OCI-LY3 (cell line): ENCODE results near the gene PGA5.
"Not testable (repeated sequence)": the region's sequence is repeated elsewhere in the genome, so short reads cannot be mapped to it uniquely, and the experiment has no call there.

Experiments used
- H2AFZ ChIP-seq: fragments of 200-600, 300-600 bp; shearing (Covaris generic); 2 replicates; pipeline ENCODE4 v1.6.0; 2014; ENCODE audit warnings: antibody characterized with exemption, low read depth, low read length
- H3K27ac ChIP-seq: fragments of 200-600, 300-600 bp; sonication (generic); 2 replicates; pipeline ENCODE4 v1.5.1; 2014; ENCODE audit warnings: mild to moderate bottlenecking, low read length, moderate library complexity, mixed read lengths
- H3K27me3 ChIP-seq: fragments of 200-600, 300-600 bp; sonication (generic); 2 replicates; pipeline ENCODE4 v1.6.1; 2014; ENCODE audit warnings: low read depth, low read length, mixed read lengths
- H3K36me3 ChIP-seq: fragments of 200-600, 300-600 bp; sonication (generic); replicated peaks from 2 replicates; pipeline ENCODE3; 2014; ENCODE audit warnings: low read depth, low read length, mixed read lengths
- H3K4me1 ChIP-seq: fragments of 300-600, 200-600 bp; sonication (generic); 2 replicates; pipeline ENCODE4 v1.6.1; 2014; ENCODE audit warnings: low read length, mixed read lengths
- H3K4me2 ChIP-seq: fragments of 200-600, 300-600 bp; sonication (generic); 2 replicates; pipeline ENCODE4 v1.6.1; 2014; ENCODE audit warnings: low read length, mixed read lengths
- H3K4me3 ChIP-seq: fragments of 300-600, 200-600 bp; sonication (generic); 2 replicates; pipeline ENCODE4 v1.5.1; 2014; ENCODE audit warnings: antibody characterized with exemption, mild to moderate bottlenecking, low read length, moderate library complexity
- H3K79me2 ChIP-seq: fragments of 300-600, 200-600 bp; shearing (Covaris generic); 2 replicates; pipeline ENCODE4 v1.6.1; 2014; ENCODE audit warnings: mild to moderate bottlenecking, low read length, mixed read lengths
- H3K9ac ChIP-seq: fragments of 300-600, 200-600 bp; shearing (Covaris generic); 2 replicates; pipeline ENCODE4 v1.6.0; 2014; ENCODE audit warnings: mild to moderate bottlenecking, low read length, moderate library complexity
- H3K9me3 ChIP-seq: fragments of 200-600, 300-600 bp; shearing (Covaris generic); 2 replicates; pipeline ENCODE4 v1.6.1; 2014; ENCODE audit warnings: low read length, mixed read lengths; ENCODE audit not compliant: insufficient read depth
- H4K20me1 ChIP-seq: fragments of 200-600, 300-600 bp; sonication (generic); 2 replicates; pipeline ENCODE4 v1.6.1; 2016; ENCODE audit warnings: low read length, mixed read lengths; ENCODE audit not compliant: insufficient read depth

The PGA5 gene

GRCh38 chr11:61222692-61223091 is 18.3 kb upstream of the PGA5 start:
- H3K4me2 ChIP-seq, H3K9me3 ChIP-seq, H3K4me3 ChIP-seq, H4K20me1 ChIP-seq, H2AFZ ChIP-seq, H3K27me3 ChIP-seq, H3K9ac ChIP-seq, H3K36me3 ChIP-seq, H3K79me2 ChIP-seq, H3K27ac ChIP-seq, H3K4me1 ChIP-seq: not testable (repeated sequence)

- not testable (repeated sequence) for H4K20me1 ChIP-seq, H3K4me2 ChIP-seq, H3K36me3 ChIP-seq
These were observed 14.4 kb upstream of the PGA5 start for GRCh38 chr11:61226457-61227137.

GRCh38 chr11:61229458-61229857 is 11.5 kb upstream of the PGA5 start:
- H3K9ac ChIP-seq: not testable (repeated sequence)

More at GRCh38 chr11:61226457-61227137, 14.4 kb upstream of the PGA5 start:
- H3K9me3 ChIP-seq, H3K27me3 ChIP-seq, H3K79me2 ChIP-seq, H3K4me3 ChIP-seq, H3K27ac ChIP-seq, H3K4me1 ChIP-seq, H2AFZ ChIP-seq, H3K9ac ChIP-seq: not testable (repeated sequence)

DNA sequence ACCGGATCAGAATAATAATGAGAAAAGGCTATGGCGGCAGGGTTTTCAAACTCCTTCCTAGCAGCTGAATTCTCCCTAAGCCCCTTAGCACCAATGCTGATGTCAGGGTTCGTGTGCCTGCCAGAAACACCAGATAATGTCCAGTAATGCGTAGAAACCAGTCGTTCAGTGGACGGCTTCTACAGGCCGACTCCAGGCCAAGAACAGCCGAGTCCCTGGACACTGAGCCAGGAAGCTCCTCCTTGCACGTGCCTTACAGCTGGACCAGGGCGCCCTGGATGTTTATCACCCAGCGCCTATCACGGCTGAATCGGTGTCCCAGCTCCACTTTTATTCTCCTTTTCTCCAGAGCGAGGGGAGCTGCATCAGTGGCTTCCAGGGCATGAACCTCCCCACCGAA is 9.9 kb upstream of the PGA5 start:
- H3K27me3 ChIP-seq, H3K4me3 ChIP-seq, H3K4me2 ChIP-seq, H3K36me3 ChIP-seq, H4K20me1 ChIP-seq, H3K9me3 ChIP-seq, H2AFZ ChIP-seq, H3K9ac ChIP-seq, H3K4me1 ChIP-seq, H3K79me2 ChIP-seq, H3K27ac ChIP-seq: not testable (repeated sequence)

More at GRCh38 chr11:61229458-61229857, 11.5 kb upstream of the PGA5 start:
- not testable (repeated sequence) for H3K27ac ChIP-seq, H4K20me1 ChIP-seq, H3K9me3 ChIP-seq, H3K4me1 ChIP-seq, H3K27me3 ChIP-seq, H3K4me2 ChIP-seq, H3K79me2 ChIP-seq, H2AFZ ChIP-seq, H3K36me3 ChIP-seq, H3K4me3 ChIP-seq

DNA sequence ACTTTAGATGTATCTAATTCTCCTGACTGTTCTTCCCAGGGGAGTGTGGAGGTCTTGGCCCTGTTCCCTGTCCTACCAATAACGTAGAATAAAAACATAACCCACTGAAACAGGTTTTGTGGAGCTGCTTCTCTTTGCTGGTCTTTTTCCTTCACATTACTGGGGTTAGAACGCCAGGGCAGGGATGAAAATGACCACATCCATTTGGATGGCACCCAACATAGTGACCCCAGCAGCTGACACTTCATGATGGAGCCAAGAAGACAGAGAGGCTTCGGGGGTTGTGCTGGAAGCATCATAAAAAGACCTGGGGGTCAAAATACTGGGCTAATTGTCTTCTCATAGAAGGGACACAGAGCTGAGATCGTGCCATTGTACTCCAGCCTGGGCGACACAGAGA is 9.4 kb upstream of the PGA5 start:
- H3K27me3 ChIP-seq, H2AFZ ChIP-seq, H3K36me3 ChIP-seq, H3K27ac ChIP-seq, H3K9me3 ChIP-seq, H3K79me2 ChIP-seq, H3K4me1 ChIP-seq, H3K4me2 ChIP-seq, H4K20me1 ChIP-seq, H3K9ac ChIP-seq, H3K4me3 ChIP-seq: not testable (repeated sequence)

GRCh38 chr11:61232548-61233145 is 8.3 kb upstream of the PGA5 start:
- H3K27ac ChIP-seq, H3K79me2 ChIP-seq, H3K27me3 ChIP-seq, H3K9ac ChIP-seq, H3K9me3 ChIP-seq, H3K4me2 ChIP-seq, H3K4me1 ChIP-seq, H2AFZ ChIP-seq, H3K36me3 ChIP-seq, H3K4me3 ChIP-seq, H4K20me1 ChIP-seq: not testable (repeated sequence)

DNA sequence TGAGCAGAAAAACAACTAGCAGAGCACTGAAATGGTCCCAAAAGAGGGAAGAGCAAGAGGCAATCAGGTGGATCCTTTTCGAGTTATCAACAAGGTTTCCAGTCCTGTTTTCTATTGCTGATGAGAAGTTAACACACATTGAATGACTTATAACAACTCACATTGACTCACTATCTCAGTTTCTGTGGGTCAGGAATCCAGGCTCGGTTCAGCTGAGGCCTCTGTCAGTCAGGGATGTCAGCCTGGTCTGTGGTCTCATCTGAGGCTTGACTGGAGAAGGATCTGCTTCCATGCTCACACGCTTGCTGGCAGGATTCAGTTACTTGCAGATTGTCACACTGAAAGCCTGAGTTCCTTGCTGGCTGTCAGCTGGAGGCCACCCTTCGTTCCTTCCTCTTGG is 3.8 kb upstream of the PGA5 start:
- H3K4me2 ChIP-seq, H3K9me3 ChIP-seq, H3K9ac ChIP-seq, H3K4me3 ChIP-seq, H4K20me1 ChIP-seq, H2AFZ ChIP-seq, H3K36me3 ChIP-seq, H3K27me3 ChIP-seq, H3K27ac ChIP-seq, H3K79me2 ChIP-seq, H3K4me1 ChIP-seq: not testable (repeated sequence)

DNA sequence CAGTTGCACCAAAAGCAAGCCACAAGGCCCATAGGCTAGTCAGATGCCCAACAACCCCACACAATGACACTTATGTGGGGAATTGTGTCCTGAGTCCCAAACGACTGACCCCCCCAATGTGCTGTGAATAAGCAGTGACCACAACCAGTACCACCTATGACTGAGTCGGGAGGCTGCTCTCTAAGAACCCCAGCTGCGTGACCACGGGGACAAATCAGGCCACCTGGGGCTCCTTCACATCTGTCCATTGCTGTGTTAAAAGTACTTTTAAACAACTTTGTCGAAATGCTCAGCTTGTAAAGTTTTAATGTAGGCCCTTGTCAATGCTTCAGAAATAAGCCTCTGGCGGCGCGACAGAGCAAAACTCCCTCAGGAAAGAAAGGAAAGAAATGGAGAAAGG is 687 bp upstream of the PGA5 start:
- not testable (repeated sequence) for H3K9me3 ChIP-seq, H3K27ac ChIP-seq, H4K20me1 ChIP-seq, H3K4me2 ChIP-seq, H3K4me3 ChIP-seq, H3K27me3 ChIP-seq, H2AFZ ChIP-seq, H3K36me3 ChIP-seq, H3K4me1 ChIP-seq, H3K79me2 ChIP-seq, H3K9ac ChIP-seq

- not testable (repeated sequence) for H3K4me3 ChIP-seq, H3K4me1 ChIP-seq, H3K4me2 ChIP-seq, H3K27ac ChIP-seq, H4K20me1 ChIP-seq, H3K27me3 ChIP-seq, H2AFZ ChIP-seq, H3K79me2 ChIP-seq, H3K9me3 ChIP-seq, H3K9ac ChIP-seq, H3K36me3 ChIP-seq
These were observed 551 bp downstream of the PGA5 start for GRCh38 chr11:61241526-61241925.
